Measurements from ENCODE around the gene ADARB2. TPM values are rescaled to one million over a fixed set of nuclear protein-coding genes. Genes with fewer than 3 reads are reported as not detected.

Gene ADARB2
- polyA plus RNA-seq, 1 of the 3 experiments (the other 2 are of a cell fraction), result not detected

DNA sequence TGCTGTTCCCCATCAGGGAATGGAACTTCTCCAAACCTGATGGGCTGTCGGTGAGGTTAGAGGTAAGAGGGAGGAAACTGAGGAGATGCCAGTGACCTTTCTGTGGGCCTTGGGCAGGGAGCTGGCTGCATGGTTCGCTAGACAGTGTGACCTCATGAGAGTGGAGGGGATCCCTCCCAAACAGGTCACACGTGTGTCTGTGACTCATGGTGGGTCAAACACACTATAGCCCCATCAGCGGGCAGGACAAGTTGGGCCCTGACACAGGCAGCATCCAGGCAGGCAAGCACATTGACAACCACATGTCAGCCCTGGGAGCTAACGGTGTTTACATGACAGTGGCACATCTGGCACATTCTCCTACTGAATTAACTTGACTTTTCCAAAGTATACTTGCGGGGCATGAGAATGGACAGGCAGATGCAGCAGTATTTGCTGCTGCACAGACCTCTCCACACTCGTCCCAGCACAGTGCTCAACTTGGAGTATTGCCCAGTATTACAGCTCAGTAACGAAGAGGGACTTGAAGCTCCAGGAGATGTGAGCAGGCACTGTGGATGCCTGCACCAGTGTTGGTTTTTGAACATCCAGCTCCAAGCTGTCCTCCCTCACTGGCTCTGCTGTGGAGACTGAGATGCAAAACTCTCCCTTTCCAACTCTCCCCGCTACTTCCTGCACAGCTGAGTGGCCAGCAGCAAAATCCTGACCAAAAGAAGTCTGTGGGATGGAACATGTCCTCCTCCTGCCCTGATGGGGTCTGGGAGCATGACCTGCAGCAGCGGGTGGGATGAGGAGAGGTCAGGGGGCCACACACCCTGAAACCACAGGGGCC is 481.5 kb downstream of the ADARB2 start:
- DNase-seq, result no peak
- CTCF ChIA-PET, result interaction anchor here (1.0 kb wide), 1 partner anchor 146 kb away, joined by 3 read pairs; no protein-coding TSS in a partner anchor
- Histone ChIP-seq H3K79me2 (ENCODE audit: insufficient read depth) (no peaks in the 10 kb centered on the region), H3K27me3 (ENCODE audit: insufficient read depth) (no peaks in the 10 kb centered on the region), H3F3A (replicated peaks; ENCODE audit: insufficient read depth) (no peaks in the 10 kb centered on the region), H3K4me3 (ENCODE audit: low read depth in 2 of 2, low read length in 1 of 2) (no peak overlapping the region), H3K9ac (no peak overlapping the region), H3K36me3 (replicated peaks in 1 of 2; ENCODE audit: control insufficient read depth in 1 of 2, insufficient read depth in 2 of 2, low read length in 1 of 2) (no peaks in the 10 kb centered on the region), H3K4me2 (no peak overlapping the region), H3K27ac (ENCODE audit: low read depth in 2 of 2, low read length in 1 of 2) (no peak overlapping the region; a peak in 1 of 4 replicates), H3K9me2 (no peaks in the 10 kb centered on the region), H4K20me1 (ENCODE audit: insufficient read depth) (no peaks in the 10 kb centered on the region), H3K9me3 (no peaks in the 10 kb centered on the region), H2AFZ (ENCODE audit: low read depth) (no peak overlapping the region), H3K4me1 (ENCODE audit: control insufficient read depth in 1 of 2, insufficient read depth in 2 of 2, low read depth in 1 of 2, low read length in 1 of 2) (peaks cover 0 to 19% of the 10 kb centered on the region in 2 experiments; a peak in 1 of 4 replicates)
- POLR2A ChIA-PET, result no interaction called here
- WGBS (ENCODE audit: low lambda C conversion rate), result 35% methylated on average over 5 of the region's 10 CpGs
- TF ChIP-seq, protein P1, sequence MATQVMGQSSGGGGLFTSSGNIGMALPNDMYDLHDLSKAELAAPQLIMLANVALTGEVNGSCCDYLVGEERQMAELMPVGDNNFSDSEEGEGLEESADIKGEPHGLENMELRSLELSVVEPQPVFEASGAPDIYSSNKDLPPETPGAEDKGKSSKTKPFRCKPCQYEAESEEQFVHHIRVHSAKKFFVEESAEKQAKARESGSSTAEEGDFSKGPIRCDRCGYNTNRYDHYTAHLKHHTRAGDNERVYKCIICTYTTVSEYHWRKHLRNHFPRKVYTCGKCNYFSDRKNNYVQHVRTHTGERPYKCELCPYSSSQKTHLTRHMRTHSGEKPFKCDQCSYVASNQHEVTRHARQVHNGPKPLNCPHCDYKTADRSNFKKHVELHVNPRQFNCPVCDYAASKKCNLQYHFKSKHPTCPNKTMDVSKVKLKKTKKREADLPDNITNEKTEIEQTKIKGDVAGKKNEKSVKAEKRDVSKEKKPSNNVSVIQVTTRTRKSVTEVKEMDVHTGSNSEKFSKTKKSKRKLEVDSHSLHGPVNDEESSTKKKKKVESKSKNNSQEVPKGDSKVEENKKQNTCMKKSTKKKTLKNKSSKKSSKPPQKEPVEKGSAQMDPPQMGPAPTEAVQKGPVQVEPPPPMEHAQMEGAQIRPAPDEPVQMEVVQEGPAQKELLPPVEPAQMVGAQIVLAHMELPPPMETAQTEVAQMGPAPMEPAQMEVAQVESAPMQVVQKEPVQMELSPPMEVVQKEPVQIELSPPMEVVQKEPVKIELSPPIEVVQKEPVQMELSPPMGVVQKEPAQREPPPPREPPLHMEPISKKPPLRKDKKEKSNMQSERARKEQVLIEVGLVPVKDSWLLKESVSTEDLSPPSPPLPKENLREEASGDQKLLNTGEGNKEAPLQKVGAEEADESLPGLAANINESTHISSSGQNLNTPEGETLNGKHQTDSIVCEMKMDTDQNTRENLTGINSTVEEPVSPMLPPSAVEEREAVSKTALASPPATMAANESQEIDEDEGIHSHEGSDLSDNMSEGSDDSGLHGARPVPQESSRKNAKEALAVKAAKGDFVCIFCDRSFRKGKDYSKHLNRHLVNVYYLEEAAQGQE (IDR thresholded peaks at IDR 0.05; ENCODE audit: low read depth, low read length), result no peak
- TF ChIP-seq SIN3A (IDR thresholded peaks at IDR 0.05; ENCODE audit: borderline replicate concordance, low read depth, low read length) (no peak), NRF1 (IDR thresholded peaks at IDR 0.05; ENCODE audit: low read depth, low read length) (no peak), CHD2 (IDR thresholded peaks at IDR 0.05; ENCODE audit: low read length, partially characterized antibody) (no peak), EP300 (IDR thresholded peaks at IDR 0.05; ENCODE audit: borderline replicate concordance in 1 of 2, low read depth in 1 of 2, low read length in 1 of 2) (no peak), ELF1 (IDR thresholded peaks at IDR 0.05) (no peak), POLR2AphosphoS5 (IDR thresholded peaks at IDR 0.05; ENCODE audit: low read depth, low read length) (no peak), FOSL2 (IDR thresholded peaks at IDR 0.05; ENCODE audit: borderline replicate concordance, low read depth) (no peak), NFIC (IDR thresholded peaks at IDR 0.05; ENCODE audit: borderline replicate concordance) (no peak)
- TF ChIP-seq, protein P2, sequence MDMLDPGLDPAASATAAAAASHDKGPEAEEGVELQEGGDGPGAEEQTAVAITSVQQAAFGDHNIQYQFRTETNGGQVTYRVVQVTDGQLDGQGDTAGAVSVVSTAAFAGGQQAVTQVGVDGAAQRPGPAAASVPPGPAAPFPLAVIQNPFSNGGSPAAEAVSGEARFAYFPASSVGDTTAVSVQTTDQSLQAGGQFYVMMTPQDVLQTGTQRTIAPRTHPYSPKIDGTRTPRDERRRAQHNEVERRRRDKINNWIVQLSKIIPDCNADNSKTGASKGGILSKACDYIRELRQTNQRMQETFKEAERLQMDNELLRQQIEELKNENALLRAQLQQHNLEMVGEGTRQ (IDR thresholded peaks at IDR 0.05; ENCODE audit: borderline replicate concordance, low read depth, low read length), result no peak
- TF ChIP-seq, protein P3, sequence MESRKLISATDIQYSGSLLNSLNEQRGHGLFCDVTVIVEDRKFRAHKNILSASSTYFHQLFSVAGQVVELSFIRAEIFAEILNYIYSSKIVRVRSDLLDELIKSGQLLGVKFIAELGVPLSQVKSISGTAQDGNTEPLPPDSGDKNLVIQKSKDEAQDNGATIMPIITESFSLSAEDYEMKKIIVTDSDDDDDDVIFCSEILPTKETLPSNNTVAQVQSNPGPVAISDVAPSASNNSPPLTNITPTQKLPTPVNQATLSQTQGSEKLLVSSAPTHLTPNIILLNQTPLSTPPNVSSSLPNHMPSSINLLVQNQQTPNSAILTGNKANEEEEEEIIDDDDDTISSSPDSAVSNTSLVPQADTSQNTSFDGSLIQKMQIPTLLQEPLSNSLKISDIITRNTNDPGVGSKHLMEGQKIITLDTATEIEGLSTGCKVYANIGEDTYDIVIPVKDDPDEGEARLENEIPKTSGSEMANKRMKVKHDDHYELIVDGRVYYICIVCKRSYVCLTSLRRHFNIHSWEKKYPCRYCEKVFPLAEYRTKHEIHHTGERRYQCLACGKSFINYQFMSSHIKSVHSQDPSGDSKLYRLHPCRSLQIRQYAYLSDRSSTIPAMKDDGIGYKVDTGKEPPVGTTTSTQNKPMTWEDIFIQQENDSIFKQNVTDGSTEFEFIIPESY (IDR thresholded peaks at IDR 0.05; ENCODE audit: borderline replicate concordance, low read depth), result no peak
